ENCODE measurements around the gene MUC5B.
A peak's percentile ranks its signal among the peaks of the same experiment; 100 is the strongest.
"Not testable (repeated sequence)": the region's sequence is repeated elsewhere in the genome, so short reads cannot be mapped to it uniquely, and the experiment has no call there.

The MUC5B gene

GRCh38 chr11:1264444-1264843, 41.6 kb downstream of the MUC5B start:
- not testable (repeated sequence) for H2AFZ ChIP-seq; H3K9ac ChIP-seq; H3K27me3 ChIP-seq (ENCODE audit: control insufficient read depth, insufficient read depth, low read length); H3K4me2 ChIP-seq (ENCODE audit: low read length); H3K79me2 ChIP-seq; H3K4me1 ChIP-seq; H3K9me3 ChIP-seq (ENCODE audit: control insufficient read depth, low read length); H3K4me3 ChIP-seq (ENCODE audit: low read depth, low read length); H3K36me3 ChIP-seq (ENCODE audit: control insufficient read depth, insufficient read depth, low read length); H3K27ac ChIP-seq
- TF ChIP-seq, protein P1, sequence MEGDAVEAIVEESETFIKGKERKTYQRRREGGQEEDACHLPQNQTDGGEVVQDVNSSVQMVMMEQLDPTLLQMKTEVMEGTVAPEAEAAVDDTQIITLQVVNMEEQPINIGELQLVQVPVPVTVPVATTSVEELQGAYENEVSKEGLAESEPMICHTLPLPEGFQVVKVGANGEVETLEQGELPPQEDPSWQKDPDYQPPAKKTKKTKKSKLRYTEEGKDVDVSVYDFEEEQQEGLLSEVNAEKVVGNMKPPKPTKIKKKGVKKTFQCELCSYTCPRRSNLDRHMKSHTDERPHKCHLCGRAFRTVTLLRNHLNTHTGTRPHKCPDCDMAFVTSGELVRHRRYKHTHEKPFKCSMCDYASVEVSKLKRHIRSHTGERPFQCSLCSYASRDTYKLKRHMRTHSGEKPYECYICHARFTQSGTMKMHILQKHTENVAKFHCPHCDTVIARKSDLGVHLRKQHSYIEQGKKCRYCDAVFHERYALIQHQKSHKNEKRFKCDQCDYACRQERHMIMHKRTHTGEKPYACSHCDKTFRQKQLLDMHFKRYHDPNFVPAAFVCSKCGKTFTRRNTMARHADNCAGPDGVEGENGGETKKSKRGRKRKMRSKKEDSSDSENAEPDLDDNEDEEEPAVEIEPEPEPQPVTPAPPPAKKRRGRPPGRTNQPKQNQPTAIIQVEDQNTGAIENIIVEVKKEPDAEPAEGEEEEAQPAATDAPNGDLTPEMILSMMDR (IDR thresholded peaks at IDR 0.05): peak; percentile 31

DNA sequence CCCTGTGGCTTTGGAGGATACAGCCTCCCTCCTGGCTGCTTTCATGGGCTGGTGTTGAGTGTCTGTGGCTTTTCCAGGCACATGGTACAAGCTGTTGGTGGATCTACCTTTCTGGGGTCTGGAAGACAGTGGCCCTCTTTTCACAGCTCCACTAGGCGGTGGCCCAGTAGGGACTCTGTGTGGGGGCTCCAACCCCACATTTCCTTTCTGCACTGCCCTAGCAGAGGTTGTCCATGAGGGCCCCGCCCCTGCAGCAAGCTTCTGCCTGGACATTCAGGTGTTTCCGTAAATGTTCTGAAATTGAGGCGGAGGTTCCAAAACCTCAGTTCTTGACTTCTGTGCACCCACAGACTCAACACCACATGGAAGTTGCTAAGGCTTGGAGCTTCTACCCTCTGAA, 42.6 kb downstream of the MUC5B start:
- H3K9ac ChIP-seq; H3K27ac ChIP-seq; H3K79me2 ChIP-seq; H3K4me1 ChIP-seq; H3K4me3 ChIP-seq (ENCODE audit: low read depth, low read length); H2AFZ ChIP-seq; H3K27me3 ChIP-seq (ENCODE audit: control insufficient read depth, insufficient read depth, low read length); H3K4me2 ChIP-seq (ENCODE audit: low read length); H3K9me3 ChIP-seq (ENCODE audit: control insufficient read depth, low read length); H3K36me3 ChIP-seq (ENCODE audit: control insufficient read depth, insufficient read depth, low read length): not testable (repeated sequence)

- not testable (repeated sequence) for H3K4me2 ChIP-seq (ENCODE audit: low read length); H3K79me2 ChIP-seq; H3K27ac ChIP-seq; H2AFZ ChIP-seq; H3K36me3 ChIP-seq (ENCODE audit: control insufficient read depth, insufficient read depth, low read length); H3K4me3 ChIP-seq (ENCODE audit: low read depth, low read length); H3K27me3 ChIP-seq (ENCODE audit: control insufficient read depth, insufficient read depth, low read length); H3K9me3 ChIP-seq (ENCODE audit: control insufficient read depth, low read length); H3K4me1 ChIP-seq; H3K9ac ChIP-seq
Observed at GRCh38 chr11:1266976-1267375, 44.1 kb downstream of the MUC5B start.

GRCh38 chr11:1267441-1268100, 44.7 kb downstream of the MUC5B start:
- TF ChIP-seq, protein P1 (IDR thresholded peaks at IDR 0.05): no peak
- peaks cover 4% of the 10 kb centered on the region for H3K4me1 ChIP-seq

GRCh38 chr11:1269957-1270356, 47.1 kb downstream of the MUC5B start:
- Histone ChIP-seq H3K4me3 (ENCODE audit: low read depth, low read length) (no peak overlapping the region), H3K9ac (no peak overlapping the region), H3K36me3 (ENCODE audit: control insufficient read depth, insufficient read depth, low read length) (no peaks in the 10 kb centered on the region), H3K9me3 (ENCODE audit: control insufficient read depth, low read length) (no peaks in the 10 kb centered on the region), H3K4me2 (ENCODE audit: low read length) (no peak overlapping the region), H3K79me2 (no peaks in the 10 kb centered on the region), H2AFZ (no peak overlapping the region), H3K27ac (no peak overlapping the region), H3K27me3 (ENCODE audit: control insufficient read depth, insufficient read depth, low read length) (no peaks in the 10 kb centered on the region), H3K4me1 (no peaks in the 10 kb centered on the region)
- TF ChIP-seq, protein P1 (IDR thresholded peaks at IDR 0.05): no peak

More at GRCh38 chr11:1267441-1268100, 44.7 kb downstream of the MUC5B start:
- Histone ChIP-seq H3K36me3 (ENCODE audit: control insufficient read depth, insufficient read depth, low read length) (no peaks in the 10 kb centered on the region), H3K4me2 (ENCODE audit: low read length) (no peak overlapping the region), H3K27ac (no peak overlapping the region), H3K4me3 (ENCODE audit: low read depth, low read length) (no peak overlapping the region), H3K9me3 (ENCODE audit: control insufficient read depth, low read length) (no peaks in the 10 kb centered on the region), H3K27me3 (ENCODE audit: control insufficient read depth, insufficient read depth, low read length) (no peaks in the 10 kb centered on the region), H2AFZ (no peak overlapping the region), H3K79me2 (no peaks in the 10 kb centered on the region), H3K9ac (no peak overlapping the region)

- Histone ChIP-seq H3K9me3 (ENCODE audit: control insufficient read depth, low read length) (no peaks in the 10 kb centered on the region), H3K4me3 (ENCODE audit: low read depth, low read length) (no peak overlapping the region), H3K79me2 (no peaks in the 10 kb centered on the region), H3K36me3 (ENCODE audit: control insufficient read depth, insufficient read depth, low read length) (no peaks in the 10 kb centered on the region), H3K27me3 (ENCODE audit: control insufficient read depth, insufficient read depth, low read length) (no peaks in the 10 kb centered on the region), H3K9ac (no peak overlapping the region), H2AFZ (no peak overlapping the region), H3K27ac (no peak overlapping the region), H3K4me1 (no peaks in the 10 kb centered on the region), H3K4me2 (ENCODE audit: low read length) (no peak overlapping the region)
- TF ChIP-seq, protein P1 (IDR thresholded peaks at IDR 0.05): no peak
Observed at GRCh38 chr11:1270476-1270875, 47.6 kb downstream of the MUC5B start.
